LNCAP (cell line): ENCODE measurements around the gene EXOC1.

Experiments
- TF ChIP-seq, protein P1 (sequence below): fragments of 450-650 bp; IDR thresholded peaks from 2 replicates; pipeline ENCODE4 v1.5.1; 2017; ENCODE audit warnings: mild to moderate bottlenecking

Gene EXOC1

DNA sequence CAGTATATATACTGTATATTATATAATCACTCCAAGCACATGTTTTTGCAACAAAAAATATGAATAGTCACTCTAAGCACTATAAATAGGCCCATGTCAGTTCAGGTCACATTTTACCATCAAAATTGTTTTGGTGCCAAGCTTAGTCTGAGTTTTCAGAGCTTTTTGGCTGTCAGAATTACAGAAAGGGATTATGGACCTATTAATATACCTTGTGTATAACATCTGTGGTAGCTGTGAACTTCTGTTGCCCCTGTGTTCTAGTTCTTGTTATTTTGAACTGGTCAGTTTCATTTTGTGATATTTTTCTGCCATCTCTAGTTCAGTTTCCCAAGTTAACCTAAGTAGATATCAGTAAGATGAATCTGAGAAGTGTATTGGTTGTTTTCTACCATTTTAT, 22.9 kb downstream of the EXOC1 start:
- TF ChIP-seq, protein P1, sequence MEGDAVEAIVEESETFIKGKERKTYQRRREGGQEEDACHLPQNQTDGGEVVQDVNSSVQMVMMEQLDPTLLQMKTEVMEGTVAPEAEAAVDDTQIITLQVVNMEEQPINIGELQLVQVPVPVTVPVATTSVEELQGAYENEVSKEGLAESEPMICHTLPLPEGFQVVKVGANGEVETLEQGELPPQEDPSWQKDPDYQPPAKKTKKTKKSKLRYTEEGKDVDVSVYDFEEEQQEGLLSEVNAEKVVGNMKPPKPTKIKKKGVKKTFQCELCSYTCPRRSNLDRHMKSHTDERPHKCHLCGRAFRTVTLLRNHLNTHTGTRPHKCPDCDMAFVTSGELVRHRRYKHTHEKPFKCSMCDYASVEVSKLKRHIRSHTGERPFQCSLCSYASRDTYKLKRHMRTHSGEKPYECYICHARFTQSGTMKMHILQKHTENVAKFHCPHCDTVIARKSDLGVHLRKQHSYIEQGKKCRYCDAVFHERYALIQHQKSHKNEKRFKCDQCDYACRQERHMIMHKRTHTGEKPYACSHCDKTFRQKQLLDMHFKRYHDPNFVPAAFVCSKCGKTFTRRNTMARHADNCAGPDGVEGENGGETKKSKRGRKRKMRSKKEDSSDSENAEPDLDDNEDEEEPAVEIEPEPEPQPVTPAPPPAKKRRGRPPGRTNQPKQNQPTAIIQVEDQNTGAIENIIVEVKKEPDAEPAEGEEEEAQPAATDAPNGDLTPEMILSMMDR = no peak

DNA sequence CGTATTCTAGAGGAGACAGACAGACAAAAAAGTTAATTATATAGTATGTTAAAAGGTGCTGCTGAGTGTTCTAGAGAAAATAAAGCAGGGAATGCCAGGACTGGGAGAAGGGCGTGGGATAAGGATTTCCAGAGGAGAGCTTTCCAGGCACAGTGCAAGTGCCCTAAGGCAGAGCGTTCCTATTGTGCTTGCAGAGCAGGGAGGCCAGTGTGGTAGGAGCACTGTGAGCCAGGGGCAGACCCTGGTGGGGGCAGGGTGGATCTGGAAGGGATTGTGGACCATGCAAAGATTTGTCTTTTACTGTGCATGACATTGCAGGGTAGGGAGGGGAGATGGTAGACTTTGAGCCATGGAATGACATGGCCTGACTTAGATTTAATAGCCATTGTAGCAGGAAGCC, 25.8 kb downstream of the EXOC1 start:
- TF ChIP-seq, protein P1 = no peak

DNA sequence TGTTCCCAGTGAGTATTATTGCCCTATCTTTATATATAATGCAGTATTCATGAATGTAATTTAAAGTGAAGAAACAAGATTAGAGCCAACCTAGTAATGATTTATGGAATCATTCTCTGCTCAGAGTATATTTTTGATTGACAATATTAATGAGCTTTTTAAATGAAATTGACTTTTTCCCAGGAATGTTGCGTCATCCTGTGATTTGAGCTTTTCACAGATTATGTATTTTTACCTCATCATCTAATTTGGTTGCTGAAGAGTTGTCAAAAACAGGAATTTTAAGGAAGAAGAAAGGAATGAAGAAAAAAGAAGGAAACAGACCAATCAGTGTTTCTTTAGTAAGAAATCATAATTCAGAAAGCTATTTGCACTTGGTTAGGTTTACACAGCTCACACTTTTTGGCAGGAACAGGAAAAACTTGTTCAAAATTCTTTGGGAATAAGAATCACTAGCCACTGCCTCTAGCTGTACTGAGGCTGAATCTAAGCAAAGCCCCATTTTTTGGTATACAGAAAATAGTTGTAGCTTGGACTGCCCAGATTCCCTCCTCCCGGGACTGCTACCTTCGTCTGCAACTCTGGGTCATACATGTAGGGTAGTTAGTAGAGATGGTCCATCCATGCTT, 27.3 kb downstream of the EXOC1 start:
- TF ChIP-seq, protein P1 = no peak

DNA sequence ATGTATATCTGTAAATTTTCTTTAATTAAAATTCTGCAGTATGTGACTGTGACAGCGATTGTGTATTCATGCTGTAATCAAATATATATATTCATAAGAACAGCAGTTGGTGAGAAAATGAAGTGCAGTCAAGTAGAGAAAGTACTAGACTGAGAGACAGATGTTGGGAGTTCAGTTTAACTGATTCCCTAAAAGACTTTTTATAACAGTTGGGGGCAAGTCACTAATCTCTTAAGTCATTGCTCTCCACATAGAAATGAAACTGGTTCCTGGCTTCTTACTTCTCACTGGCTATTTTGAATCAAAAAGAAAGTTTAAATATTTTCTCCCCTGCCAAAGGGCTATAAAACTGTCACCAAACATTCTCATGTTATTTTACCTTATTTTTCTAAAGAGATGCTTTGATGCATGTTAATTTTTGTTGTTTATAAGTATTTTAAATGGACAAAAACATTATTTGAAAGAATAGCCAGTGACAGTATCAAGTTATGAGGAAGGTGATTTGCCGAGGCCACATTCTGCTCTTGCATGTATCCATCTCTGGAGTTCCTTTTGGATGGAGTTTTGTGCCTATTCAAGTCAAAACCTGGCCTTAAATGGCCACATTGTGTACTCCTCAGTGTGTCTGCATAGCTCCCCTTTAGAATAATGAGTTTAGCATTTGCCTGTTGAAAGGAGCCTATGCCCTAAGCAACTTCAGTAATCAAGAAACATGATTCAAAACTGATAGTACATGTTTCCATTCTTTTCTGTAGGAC, 30.8 kb downstream of the EXOC1 start:
- TF ChIP-seq, protein P1 = no peak

DNA sequence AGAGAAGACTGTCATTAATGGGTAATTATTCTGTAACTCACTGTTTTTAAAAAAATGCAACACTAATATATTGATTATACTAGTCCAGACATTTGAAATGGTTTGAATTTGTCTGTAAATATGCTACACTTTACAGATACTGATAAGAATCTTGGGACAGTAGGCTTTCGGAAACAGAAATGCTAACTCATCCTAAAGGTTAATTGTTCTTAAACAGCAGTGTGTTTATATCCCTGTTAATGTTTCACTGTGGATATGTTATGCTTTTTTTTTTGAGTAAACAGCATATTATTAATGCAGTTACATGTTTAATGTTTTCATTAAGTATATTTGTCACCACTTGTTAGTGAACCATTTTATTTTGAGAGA, 31.4 kb downstream of the EXOC1 start:
- TF ChIP-seq, protein P1 = no peak

DNA sequence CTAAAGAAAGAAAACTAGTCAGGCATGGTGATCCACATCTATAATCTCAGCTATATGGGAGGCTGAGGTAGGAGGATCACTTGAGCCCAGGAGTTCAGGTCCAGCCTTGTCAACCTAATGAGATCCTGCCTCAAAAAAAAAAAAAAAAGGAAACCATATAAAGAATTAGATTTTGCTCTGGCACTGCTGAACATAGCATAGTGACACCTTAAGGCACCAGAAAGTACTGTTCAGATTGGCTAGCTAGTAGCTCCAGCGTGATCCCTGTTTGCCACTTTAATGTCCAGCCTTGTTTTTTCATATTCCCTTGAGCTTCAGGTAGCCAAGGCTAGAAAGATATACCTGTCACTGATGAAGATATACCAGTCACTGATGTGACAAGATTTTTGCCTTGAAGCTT, 34.1 kb downstream of the EXOC1 start:
- TF ChIP-seq, protein P1 = no peak

DNA sequence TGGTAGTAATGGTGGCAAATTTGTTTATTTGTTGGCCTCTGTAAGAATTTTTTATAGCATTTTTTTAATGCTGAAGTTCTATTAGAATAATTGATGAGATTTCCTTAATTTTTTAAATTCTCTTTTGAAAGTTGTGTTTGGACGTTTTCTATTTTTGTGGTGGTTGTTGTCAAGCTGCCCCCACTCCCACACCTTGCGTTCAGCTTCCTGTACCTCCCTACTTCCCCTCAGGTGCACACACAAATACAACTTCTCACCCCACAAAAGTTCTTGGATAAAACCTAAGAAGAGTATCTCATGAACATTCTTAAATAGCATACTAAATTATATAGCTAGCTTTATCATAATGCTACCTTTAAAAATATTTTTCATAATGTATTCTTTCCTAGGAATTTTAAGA, 38.7 kb downstream of the EXOC1 start:
- TF ChIP-seq, protein P1 = no peak
